Measurements from ENCODE around the gene PSKH1. TPM values are rescaled to one million over a fixed set of nuclear protein-coding genes. Genes with fewer than 3 reads are reported as not detected.

The PSKH1 gene
- polyA plus RNA-seq, 1 donor (not counting 4 experiments of a cell fraction or from before 2014, with no cell fraction given): 10.7 TPM

DNA sequence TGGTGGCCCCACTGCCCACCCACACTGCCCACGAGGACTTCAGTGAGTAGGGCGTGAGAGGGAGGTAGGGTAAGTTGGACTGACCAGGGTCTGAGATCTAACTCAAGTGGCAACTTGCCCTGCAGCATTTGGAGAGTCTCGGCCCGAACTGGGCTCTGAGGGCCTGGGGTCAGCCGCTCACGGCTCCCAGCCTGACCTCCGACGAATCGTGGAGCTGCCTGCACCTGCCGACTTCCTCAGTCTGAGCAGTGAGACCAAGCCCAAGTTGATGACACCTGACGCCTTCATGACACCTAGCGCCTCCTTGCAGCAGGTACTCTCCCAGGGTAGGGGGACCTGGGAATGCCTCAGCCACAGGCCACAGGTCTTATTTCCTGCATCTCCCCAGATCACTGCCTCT, 13.6 kb upstream of the PSKH1 start:
- Histone ChIP-seq H3K4me1 (ENCODE audit: control insufficient read depth, extremely low read depth, insufficient read depth, low read length) (peaks cover 2% of the 10 kb centered on the region), H3K4me2 (ENCODE audit: control insufficient read depth, extremely low read depth, insufficient read depth, low read depth, low read length) (no peak overlapping the region), H3K79me2 (ENCODE audit: control insufficient read depth, insufficient read depth, low read length) (peaks cover 15% of the 10 kb centered on the region), H3K9me1 (ENCODE audit: control insufficient read depth, extremely low read depth, insufficient read depth, low read length) (no peaks in the 10 kb centered on the region), H3K9me3 (ENCODE audit: control insufficient read depth, low read depth, low read length) (no peaks in the 10 kb centered on the region), H3K9ac (ENCODE audit: control insufficient read depth, extremely low read depth, insufficient read depth, low read length) (no peak overlapping the region), H3K4me3 (ENCODE audit: control insufficient read depth in 2 of 3, extremely low read depth in 1 of 3, insufficient read depth in 2 of 3, low read depth in 1 of 3, low read length in 3 of 3) (no peak overlapping the region), H3K36me3 (ENCODE audit: control insufficient read depth in 2 of 2, extremely low read depth in 1 of 2, insufficient read depth in 2 of 2, low read length in 2 of 2) (peaks cover 61 to 66% of the 10 kb centered on the region in 2 experiments), H3K27ac (ENCODE audit: control insufficient read depth, insufficient read depth, low read length) (no peak overlapping the region), H3K27me3 (ENCODE audit: control insufficient read depth, extremely low read depth, insufficient read depth, low read length) (no peaks in the 10 kb centered on the region), H2AFZ (ENCODE audit: control insufficient read depth, low read length) (no peak overlapping the region), H4K20me1 (ENCODE audit: control insufficient read depth, extremely low read depth, insufficient read depth, low read length) (peaks cover 14% of the 10 kb centered on the region)
- FAIRE-seq (no peak), DNase-seq (ENCODE audit: low read depth, low spot score) (no peak)
- TF ChIP-seq, protein P1, sequence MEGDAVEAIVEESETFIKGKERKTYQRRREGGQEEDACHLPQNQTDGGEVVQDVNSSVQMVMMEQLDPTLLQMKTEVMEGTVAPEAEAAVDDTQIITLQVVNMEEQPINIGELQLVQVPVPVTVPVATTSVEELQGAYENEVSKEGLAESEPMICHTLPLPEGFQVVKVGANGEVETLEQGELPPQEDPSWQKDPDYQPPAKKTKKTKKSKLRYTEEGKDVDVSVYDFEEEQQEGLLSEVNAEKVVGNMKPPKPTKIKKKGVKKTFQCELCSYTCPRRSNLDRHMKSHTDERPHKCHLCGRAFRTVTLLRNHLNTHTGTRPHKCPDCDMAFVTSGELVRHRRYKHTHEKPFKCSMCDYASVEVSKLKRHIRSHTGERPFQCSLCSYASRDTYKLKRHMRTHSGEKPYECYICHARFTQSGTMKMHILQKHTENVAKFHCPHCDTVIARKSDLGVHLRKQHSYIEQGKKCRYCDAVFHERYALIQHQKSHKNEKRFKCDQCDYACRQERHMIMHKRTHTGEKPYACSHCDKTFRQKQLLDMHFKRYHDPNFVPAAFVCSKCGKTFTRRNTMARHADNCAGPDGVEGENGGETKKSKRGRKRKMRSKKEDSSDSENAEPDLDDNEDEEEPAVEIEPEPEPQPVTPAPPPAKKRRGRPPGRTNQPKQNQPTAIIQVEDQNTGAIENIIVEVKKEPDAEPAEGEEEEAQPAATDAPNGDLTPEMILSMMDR (optimal IDR thresholded peaks at IDR 0.05 in 1 of 3, IDR thresholded peaks at IDR 0.05 in 1 of 3, conservative IDR thresholded peaks at IDR 0.05 in 1 of 3; ENCODE audit: extremely low read depth in 1 of 3, insufficient read depth in 2 of 3, low read length in 3 of 3): no peak
- no peak for TF ChIP-seq EZH2 (IDR thresholded peaks at IDR 0.05; ENCODE audit: low read length)
- dilution Hi-C loops (cut with MboI; ENCODE audit: extremely low pct_ligation_motif_present, low sequenced_read_pairs): no loop called here

DNA sequence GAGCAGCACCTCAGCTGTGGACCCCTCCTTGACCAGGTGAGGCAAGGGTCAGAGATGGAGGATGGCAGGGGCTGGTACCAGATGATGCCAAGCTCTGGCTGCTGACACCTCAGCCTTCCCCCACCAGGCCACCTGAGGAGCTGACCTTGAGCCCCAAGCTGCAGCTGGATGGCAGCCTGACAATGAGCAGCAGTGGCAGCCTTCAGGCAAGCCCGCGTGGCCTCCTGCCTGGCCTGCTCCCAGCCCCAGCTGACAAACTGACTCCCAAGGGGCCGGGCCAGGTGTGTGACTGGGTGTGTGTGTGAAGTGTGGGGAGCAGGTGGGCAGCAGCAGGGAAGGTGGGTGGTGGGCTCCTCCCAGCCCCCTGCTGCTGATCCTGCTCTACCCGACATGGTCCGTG, 13.1 kb upstream of the PSKH1 start:
- no peak overlapping the region for H3K4me2 ChIP-seq (ENCODE audit: control insufficient read depth, extremely low read depth, insufficient read depth, low read depth, low read length)
- DNase-seq (ENCODE audit: low read depth, low spot score) (no peak), FAIRE-seq (no peak)
- H4K20me1 ChIP-seq (ENCODE audit: control insufficient read depth, extremely low read depth, insufficient read depth, low read length): peaks cover 15% of the 10 kb centered on the region
- H3K4me3 ChIP-seq (ENCODE audit: control insufficient read depth in 2 of 3, extremely low read depth in 1 of 3, insufficient read depth in 2 of 3, low read depth in 1 of 3, low read length in 3 of 3): no peak overlapping the region
- no peaks in the 10 kb centered on the region for H3K9me3 ChIP-seq (ENCODE audit: control insufficient read depth, low read depth, low read length)
- H3K9ac ChIP-seq (ENCODE audit: control insufficient read depth, extremely low read depth, insufficient read depth, low read length): no peak overlapping the region
- no peak for TF ChIP-seq EZH2 (IDR thresholded peaks at IDR 0.05; ENCODE audit: low read length)
- TF ChIP-seq, protein P1 (optimal IDR thresholded peaks at IDR 0.05 in 1 of 3, IDR thresholded peaks at IDR 0.05 in 1 of 3, conservative IDR thresholded peaks at IDR 0.05 in 1 of 3; ENCODE audit: extremely low read depth in 1 of 3, insufficient read depth in 2 of 3, low read length in 3 of 3): no peak
- H3K27me3 ChIP-seq (ENCODE audit: control insufficient read depth, extremely low read depth, insufficient read depth, low read length): no peaks in the 10 kb centered on the region
- H3K36me3 ChIP-seq (ENCODE audit: control insufficient read depth in 2 of 2, extremely low read depth in 1 of 2, insufficient read depth in 2 of 2, low read length in 2 of 2): peaks cover 61 to 66% of the 10 kb centered on the region in 2 experiments
- H3K27ac ChIP-seq (ENCODE audit: control insufficient read depth, insufficient read depth, low read length): no peak overlapping the region
- dilution Hi-C loops (cut with MboI; ENCODE audit: extremely low pct_ligation_motif_present, low sequenced_read_pairs): no loop called here
- no peaks in the 10 kb centered on the region for H3K9me1 ChIP-seq (ENCODE audit: control insufficient read depth, extremely low read depth, insufficient read depth, low read length)
- H3K79me2 ChIP-seq (ENCODE audit: control insufficient read depth, insufficient read depth, low read length): peaks cover 10% of the 10 kb centered on the region
- H2AFZ ChIP-seq (ENCODE audit: control insufficient read depth, low read length): no peak overlapping the region
- peaks cover 3% of the 10 kb centered on the region for H3K4me1 ChIP-seq (ENCODE audit: control insufficient read depth, extremely low read depth, insufficient read depth, low read length)

Data from keratinocyte (primary cell).